HepG2 (cell line): ENCODE measurements around the gene LYRM4. TPM values are rescaled to one million over a fixed set of nuclear protein-coding genes. Genes with fewer than 3 reads are reported as not detected.
A peak's percentile ranks its signal among the peaks of the same experiment; 100 is the strongest.

Experiments used
- MAX ChIP-seq: IDR thresholded peaks from 2 replicates; pipeline ENCODE4 v1.6.1; 2012; ENCODE audit warnings: inconsistent platforms
- MED8 ChIP-seq: sonication (generic); formaldehyde crosslinking; IDR thresholded peaks from 2 replicates; pipeline ENCODE4 v1.8.1; 2023; ENCODE audit warnings: mild to moderate bottlenecking, missing genetic modification reagents; ENCODE audit not compliant: insufficient replicate concordance
- RBAK ChIP-seq: sonication (generic); formaldehyde crosslinking; IDR thresholded peaks from 2 replicates; pipeline ENCODE4 v1.5.1; 2020; ENCODE audit warnings: mild to moderate bottlenecking, missing genetic modification reagents
- RELA ChIP-seq: sonication (generic); formaldehyde crosslinking; IDR thresholded peaks from 2 replicates; pipeline ENCODE4 v1.4.0; 2020; ENCODE audit warnings: missing genetic modification reagents
- RERE ChIP-seq: IDR thresholded peaks from 2 replicates; pipeline ENCODE4 v1.6.1; 2016; ENCODE audit warnings: low read depth, missing genetic modification reagents, missing compliant biosample characterization
- THAP11 ChIP-seq: IDR thresholded peaks from 2 replicates; pipeline ENCODE4 v1.6.1; 2016; ENCODE audit warnings: missing biosample characterization, missing genetic modification reagents
- ZNF367 ChIP-seq: sonication (generic); formaldehyde crosslinking; IDR thresholded peaks from 2 replicates; pipeline ENCODE4 v1.4.0; 2020; ENCODE audit warnings: missing genetic modification reagents, borderline replicate concordance
- ZNF569 ChIP-seq: sonication (generic); formaldehyde crosslinking; IDR thresholded peaks from 2 replicates; pipeline ENCODE4 v1.5.0; 2020; ENCODE audit warnings: mild to moderate bottlenecking, missing genetic modification reagents, moderate library complexity, borderline replicate concordance
- ZNF644 ChIP-seq: IDR thresholded peaks from 2 replicates; pipeline ENCODE4 v1.6.1; 2016; ENCODE audit warnings: low read depth
- ZNF781 ChIP-seq: sonication (generic); formaldehyde crosslinking; IDR thresholded peaks from 2 replicates; pipeline ENCODE4 v1.5.1; 2020; ENCODE audit warnings: borderline replicate concordance, mild to moderate bottlenecking, missing genetic modification reagents; ENCODE audit errors: not compliant biosample characterization
- ZSCAN20 ChIP-seq: sonication (generic); formaldehyde crosslinking; IDR thresholded peaks from 2 replicates; pipeline ENCODE4 v1.4.0; 2020; ENCODE audit warnings: missing genetic modification reagents, mild to moderate bottlenecking, borderline replicate concordance
- polyA plus RNA-seq, 8 experiments: library from polyadenylated mRNA; depleted of rRNA in 3 of 8; stranded (reverse) in 7 of 8; unstranded in 1 of 8; fragments of >200 nt; fragmentation: Illumina TruSeq in 4 of 8; extraction: Trizol in 4 of 8; gene quantifications; 2 replicates each; pipeline versions ENCODE4 v1.2.1 to v1.2.3, GENCODE V29; 2011 to 2016; ENCODE audit warnings: low read depth in 4 of 8, missing spikeins in 1 of 8, mixed read lengths in 1 of 8; ENCODE audit not compliant: insufficient read depth in 1 of 8
- total RNA-seq, 5 experiments: library from RNA; depleted of rRNA; stranded (reverse); fragments of >200 nt; fragmentation: Illumina TruSeq; extraction: Trizol; gene quantifications; 2 replicates each; pipeline ENCODE4 v1.2.3, GENCODE V29; 2016; ENCODE audit warnings: low read depth in 1 of 5
- TF ChIP-seq, protein P1 (sequence below): sonication (generic); formaldehyde crosslinking; IDR thresholded peaks from 2 replicates; pipeline ENCODE4 v1.8.0; 2022; ENCODE audit warnings: low read depth, missing genetic modification reagents
- TF ChIP-seq, protein P2 (sequence below): sonication (generic); formaldehyde crosslinking; IDR thresholded peaks from 2 replicates; pipeline ENCODE4 v1.5.0; 2020; ENCODE audit warnings: missing genetic modification reagents
- TF ChIP-seq, protein P3 (sequence below): IDR thresholded peaks from 2 replicates; pipeline ENCODE4 v1.6.1; 2016; ENCODE audit warnings: low read depth
- TF ChIP-seq, protein P4 (sequence below): sonication (generic); formaldehyde crosslinking; IDR thresholded peaks from 2 replicates; pipeline ENCODE4 v1.5.1; 2020; ENCODE audit warnings: missing genetic modification reagents, mild to moderate bottlenecking, borderline replicate concordance

Gene LYRM4
- total and polyA plus RNA-seq, 2 of the 13 experiments (the other 11 are each of a cell fraction or from before 2014, with no cell fraction given) = 64.6 to 67.5 TPM

DNA sequence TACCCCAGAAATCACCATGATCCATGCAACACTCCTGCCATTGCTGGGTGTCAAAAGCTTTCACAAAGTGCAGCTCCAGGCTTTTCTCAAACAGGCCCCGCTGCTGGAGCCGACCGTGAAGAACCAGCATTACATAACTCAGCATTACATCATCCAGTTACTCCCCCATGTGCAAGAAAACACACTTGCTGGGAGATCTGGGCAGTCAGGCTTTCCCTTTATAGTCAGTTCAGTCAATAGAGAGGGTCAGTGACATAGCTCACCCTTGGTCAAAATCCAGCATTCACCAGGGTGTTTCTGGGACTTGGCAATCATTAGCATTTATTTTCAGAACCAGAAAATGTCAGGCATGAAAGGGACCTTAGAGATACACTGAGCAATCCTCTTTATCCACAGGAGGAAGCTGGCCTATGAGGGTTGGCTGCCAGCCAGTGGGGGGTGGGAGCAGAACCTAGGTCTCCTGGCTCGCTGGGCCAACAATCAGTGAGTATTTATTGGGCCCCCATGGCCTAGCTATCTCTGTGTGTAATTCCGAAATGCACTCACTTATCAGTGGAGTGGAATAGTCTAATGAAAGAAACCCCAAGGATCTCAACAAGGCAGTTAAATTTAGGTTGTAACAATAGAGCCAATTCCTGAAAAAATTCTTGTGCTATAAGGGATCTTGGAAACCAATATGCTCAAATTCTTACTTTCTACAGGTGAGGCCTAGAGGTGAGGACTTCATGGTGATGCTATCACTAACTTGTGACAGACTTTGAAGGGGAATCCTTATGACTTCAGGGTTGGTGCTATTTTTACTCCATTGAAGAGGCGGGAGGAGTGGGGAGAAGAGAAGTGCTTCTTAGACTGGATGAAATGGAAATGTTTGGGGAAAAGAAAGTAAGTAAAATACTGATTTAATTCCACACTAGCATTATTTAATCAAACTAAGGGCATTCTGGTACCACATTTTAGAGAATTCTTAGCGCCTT, 54.6 kb downstream of the LYRM4 start (continued):
- TF ChIP-seq, protein P1, sequence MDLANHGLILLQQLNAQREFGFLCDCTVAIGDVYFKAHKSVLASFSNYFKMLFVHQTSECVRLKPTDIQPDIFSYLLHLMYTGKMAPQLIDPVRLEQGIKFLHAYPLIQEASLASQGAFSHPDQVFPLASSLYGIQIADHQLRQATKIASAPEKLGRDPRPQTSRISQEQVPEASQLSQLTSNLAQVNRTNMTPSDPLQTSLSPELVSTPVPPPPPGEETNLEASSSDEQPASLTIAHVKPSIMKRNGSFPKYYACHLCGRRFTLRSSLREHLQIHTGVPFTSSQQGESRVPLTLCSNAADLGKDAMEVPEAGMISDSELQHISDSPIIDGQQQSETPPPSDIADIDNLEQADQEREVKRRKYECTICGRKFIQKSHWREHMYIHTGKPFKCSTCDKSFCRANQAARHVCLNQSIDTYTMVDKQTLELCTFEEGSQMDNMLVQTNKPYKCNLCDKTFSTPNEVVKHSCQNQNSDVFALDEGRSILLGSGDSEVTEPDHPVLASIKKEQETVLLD (CRISPR knock-in tag) = no peak
- TF ChIP-seq, protein P2, sequence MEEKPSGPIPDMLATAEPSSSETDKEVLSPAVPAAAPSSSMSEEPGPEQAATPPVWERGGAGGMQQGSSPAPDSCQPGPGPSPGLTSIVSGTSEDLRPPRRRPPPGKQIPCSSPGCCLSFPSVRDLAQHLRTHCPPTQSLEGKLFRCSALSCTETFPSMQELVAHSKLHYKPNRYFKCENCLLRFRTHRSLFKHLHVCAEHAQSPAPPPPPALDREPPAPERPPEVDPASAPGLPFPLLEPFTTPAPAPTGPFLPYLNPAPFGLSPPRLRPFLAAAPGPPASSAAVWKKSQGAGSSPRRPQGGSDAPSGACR (CRISPR knock-in tag) = peak; percentile 87; the same call in 1 of the 2 replicates
- TF ChIP-seq ZSCAN20 (CRISPR knock-in tag) (no peak), ZNF367 (no peak), MAX (peak; percentile 81), RERE (CRISPR knock-in tag) (peak; percentile 69; the same call in 1 of the 2 replicates), MED8 (CRISPR knock-in tag) (no peak), RBAK (CRISPR knock-in tag) (peak; percentile 63; the same call in 1 of the 2 replicates), RELA (CRISPR knock-in tag) (no peak), ZNF781 (CRISPR knock-in tag) (peak; percentile 91), ZNF569 (no peak), THAP11 (CRISPR knock-in tag) (peak; percentile 80), ZNF644 (CRISPR knock-in tag) (peak; percentile 89)
- TF ChIP-seq, protein P3, sequence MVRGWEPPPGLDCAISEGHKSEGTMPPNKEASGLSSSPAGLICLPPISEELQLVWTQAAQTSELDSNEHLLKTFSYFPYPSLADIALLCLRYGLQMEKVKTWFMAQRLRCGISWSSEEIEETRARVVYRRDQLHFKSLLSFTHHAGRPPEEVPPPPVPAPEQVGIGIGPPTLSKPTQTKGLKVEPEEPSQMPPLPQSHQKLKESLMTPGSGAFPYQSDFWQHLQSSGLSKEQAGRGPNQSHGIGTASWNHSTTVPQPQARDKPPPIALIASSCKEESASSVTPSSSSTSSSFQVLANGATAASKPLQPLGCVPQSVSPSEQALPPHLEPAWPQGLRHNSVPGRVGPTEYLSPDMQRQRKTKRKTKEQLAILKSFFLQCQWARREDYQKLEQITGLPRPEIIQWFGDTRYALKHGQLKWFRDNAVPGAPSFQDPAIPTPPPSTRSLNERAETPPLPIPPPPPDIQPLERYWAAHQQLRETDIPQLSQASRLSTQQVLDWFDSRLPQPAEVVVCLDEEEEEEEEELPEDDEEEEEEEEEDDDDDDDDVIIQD (CRISPR knock-in tag) = peak; percentile 90
- TF ChIP-seq, protein P4, sequence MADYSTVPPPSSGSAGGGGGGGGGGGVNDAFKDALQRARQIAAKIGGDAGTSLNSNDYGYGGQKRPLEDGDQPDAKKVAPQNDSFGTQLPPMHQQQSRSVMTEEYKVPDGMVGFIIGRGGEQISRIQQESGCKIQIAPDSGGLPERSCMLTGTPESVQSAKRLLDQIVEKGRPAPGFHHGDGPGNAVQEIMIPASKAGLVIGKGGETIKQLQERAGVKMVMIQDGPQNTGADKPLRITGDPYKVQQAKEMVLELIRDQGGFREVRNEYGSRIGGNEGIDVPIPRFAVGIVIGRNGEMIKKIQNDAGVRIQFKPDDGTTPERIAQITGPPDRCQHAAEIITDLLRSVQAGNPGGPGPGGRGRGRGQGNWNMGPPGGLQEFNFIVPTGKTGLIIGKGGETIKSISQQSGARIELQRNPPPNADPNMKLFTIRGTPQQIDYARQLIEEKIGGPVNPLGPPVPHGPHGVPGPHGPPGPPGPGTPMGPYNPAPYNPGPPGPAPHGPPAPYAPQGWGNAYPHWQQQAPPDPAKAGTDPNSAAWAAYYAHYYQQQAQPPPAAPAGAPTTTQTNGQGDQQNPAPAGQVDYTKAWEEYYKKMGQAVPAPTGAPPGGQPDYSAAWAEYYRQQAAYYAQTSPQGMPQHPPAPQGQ = no peak
